Naive thymus-derived CD8-positive, alpha-beta T cell (primary cell): ENCODE data around the gene NWD2. TPM values are rescaled to one million over a fixed set of nuclear protein-coding genes. Genes with fewer than 3 reads are reported as not detected.
"Not testable (repeated sequence)": the region's sequence is repeated elsewhere in the genome, so short reads cannot be mapped to it uniquely, and the experiment has no call there.

Source experiments
- ATAC-seq, 2 donors: fragments of 150-1000 bp; cut with Tn5 transposase in 1 of 2; sonication (Bioruptor Pico), chemical (Tn5 transposase) in 1 of 2; 1 replicate in 1 of 2; 2 replicates in 1 of 2; pipeline ENCODE4 v1.10.0; 2021; ENCODE audit warnings: mild to moderate bottlenecking in 2 of 2, moderate library complexity in 2 of 2
- POLR2A ChIA-PET: fragments of 350-600 bp; sonication (Branson Sonifier 250); formaldehyde crosslinking; loops from one replicate; lab custom pipeline; 2021; ENCODE audit warnings: antibody characterized with exemption; lab: Charles Lee
- DNase-seq, 10 donors: peaks; one replicate each; pipeline versions ENCODE4 v3.0.0 to v3.0.0-alpha.2; 2020 to 2022
- H3K27ac Mint-ChIP-seq, 10 donors: one replicate each; pipeline ENCODE4 v1.8.0; 2020 to 2022; ENCODE audit warnings: mild to moderate bottlenecking in 10 of 10, mixed read lengths in 10 of 10, moderate library complexity in 4 of 10, inconsistent platforms in 1 of 10
- H3K27me3 Mint-ChIP-seq, 5 donors: one replicate each; pipeline ENCODE4 v1.8.0; 2021 to 2022; ENCODE audit warnings: mixed read lengths in 5 of 5
- H3K36me3 Mint-ChIP-seq, 3 donors: one replicate each; pipeline ENCODE4 v1.8.0; 2020 to 2022; ENCODE audit warnings: mixed read lengths in 3 of 3, mild to moderate bottlenecking in 2 of 3, inconsistent platforms in 1 of 3
- H3K4me1 Mint-ChIP-seq, 4 donors: one replicate each; pipeline ENCODE4 v1.8.0; 2021 to 2022; ENCODE audit warnings: mixed read lengths in 4 of 4
- H3K4me3 Mint-ChIP-seq, 10 donors: one replicate each; pipeline ENCODE4 v1.8.0; 2020 to 2022; ENCODE audit warnings: mild to moderate bottlenecking in 10 of 10, mixed read lengths in 10 of 10, moderate library complexity in 6 of 10, inconsistent platforms in 1 of 10
- H3K9me3 Mint-ChIP-seq, 9 donors: one replicate each; pipeline ENCODE4 v1.8.0; 2020 to 2022; ENCODE audit warnings: mixed read lengths in 9 of 9, mild to moderate bottlenecking in 3 of 9, inconsistent platforms in 1 of 9, moderate library complexity in 1 of 9
- polyA plus RNA-seq, 3 donors: library from polyadenylated mRNA; unstranded; fragments of 300-500 nt; fragmentation: Illumina TruSeq; gene quantifications; one replicate each; pipeline ENCODE4 v1.2.3, GENCODE V29; 2021
- total RNA-seq, 8 experiments: library from RNA in 2 of 8; stranded (reverse) in 2 of 8; gene quantifications; one replicate each; pipeline ENCODE4 v1.2.3 and lab custom pipeline; 2021 to 2026

NWD2 gene
- total and polyA plus RNA-seq, 5 experiments from 2014 or later, result not detected

- H3K27me3 Mint-ChIP-seq, result peaks cover 5 to 32% (median 10%) of the 10 kb centered on the region in 5 donors
- H3K4me1 Mint-ChIP-seq, result not testable (repeated sequence)
Observed at GRCh38 chr4:37413612-37414011, 169.1 kb downstream of the NWD2 start.

GRCh38 chr4:37415845-37416369, 171.4 kb downstream of the NWD2 start:
- no peaks in the 10 kb centered on the region for H3K36me3 Mint-ChIP-seq
- no peaks in the 10 kb centered on the region for H3K4me1 Mint-ChIP-seq
- no peak overlapping the region for H3K4me3 Mint-ChIP-seq
- peaks cover 0 to 9% (median 3%) of the 10 kb centered on the region in 5 donors for H3K27me3 Mint-ChIP-seq
- POLR2A ChIA-PET, result no interaction called here
- no peak for DNase-seq
- no peak overlapping the region for H3K27ac Mint-ChIP-seq
- no peak for ATAC-seq
- peaks cover 0 to 22% (median 0%) of the 10 kb centered on the region in 9 donors for H3K9me3 Mint-ChIP-seq

More at GRCh38 chr4:37413612-37414011, 169.1 kb downstream of the NWD2 start:
- H3K4me3 Mint-ChIP-seq, ATAC-seq, H3K27ac Mint-ChIP-seq, H3K36me3 Mint-ChIP-seq, DNase-seq, POLR2A ChIA-PET: not testable (repeated sequence)
- peaks cover 0 to 14% (median 0%) of the 10 kb centered on the region in 9 donors for H3K9me3 Mint-ChIP-seq

- H3K9me3 Mint-ChIP-seq, result peaks cover 0 to 9% (median 0%) of the 10 kb centered on the region in 9 donors
- H3K27me3 Mint-ChIP-seq, result peaks cover 5 to 19% (median 12%) of the 10 kb centered on the region in 5 donors
- DNase-seq, result no peak
- no peaks in the 10 kb centered on the region for H3K4me1 Mint-ChIP-seq
- POLR2A ChIA-PET, result no interaction called here
- H3K27ac Mint-ChIP-seq, result no peak overlapping the region
- H3K4me3 Mint-ChIP-seq, result no peak overlapping the region
- no peaks in the 10 kb centered on the region for H3K36me3 Mint-ChIP-seq
- ATAC-seq, result no peak
Observed at GRCh38 chr4:37421614-37422013, 177.1 kb downstream of the NWD2 start.

DNA sequence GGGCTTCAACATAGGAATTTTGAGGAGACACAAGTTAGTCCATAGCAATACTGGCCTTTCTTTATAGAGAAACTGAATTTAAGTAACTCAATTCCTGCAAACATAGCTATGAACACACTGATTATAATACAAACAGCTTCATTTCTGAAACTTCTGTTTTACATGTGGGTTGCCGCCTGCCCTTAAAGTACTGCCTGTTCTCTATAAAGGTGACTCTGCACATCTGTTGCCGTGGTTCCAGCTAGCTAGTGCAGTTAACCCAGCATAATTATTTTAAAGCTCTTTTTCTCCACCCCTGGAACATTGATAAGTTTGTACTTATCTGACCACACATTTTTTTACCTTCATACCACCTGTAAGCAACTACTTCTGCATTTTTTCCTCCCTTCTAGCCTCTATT, 177.6 kb downstream of the NWD2 start:
- POLR2A ChIA-PET, result no interaction called here
- no peak for ATAC-seq
- H3K4me1 Mint-ChIP-seq, result no peaks in the 10 kb centered on the region
- H3K4me3 Mint-ChIP-seq, result no peak overlapping the region
- no peaks in the 10 kb centered on the region for H3K36me3 Mint-ChIP-seq
- H3K27ac Mint-ChIP-seq, result no peak overlapping the region
- no peak for DNase-seq
- peaks cover 8 to 24% (median 15%) of the 10 kb centered on the region in 5 donors for H3K27me3 Mint-ChIP-seq
- H3K9me3 Mint-ChIP-seq, result peaks cover 0 to 9% (median 0%) of the 10 kb centered on the region in 9 donors

- H3K27ac Mint-ChIP-seq, result no peak overlapping the region
- no peaks in the 10 kb centered on the region for H3K36me3 Mint-ChIP-seq
- H3K9me3 Mint-ChIP-seq, result peaks cover 0 to 9% (median 0%) of the 10 kb centered on the region in 9 donors
- DNase-seq (no peak), ATAC-seq (no peak)
- H3K4me1 Mint-ChIP-seq, result no peaks in the 10 kb centered on the region
- POLR2A ChIA-PET, result no interaction called here
- H3K4me3 Mint-ChIP-seq, result no peak overlapping the region
- peaks cover 10 to 29% (median 16%) of the 10 kb centered on the region in 5 donors for H3K27me3 Mint-ChIP-seq
Observed at GRCh38 chr4:37422638-37423037, 178.1 kb downstream of the NWD2 start.

- Mint-ChIP-seq H3K27me3 (peaks cover 10 to 35% (median 16%) of the 10 kb centered on the region in 5 donors), H3K4me1 (no peaks in the 10 kb centered on the region), H3K27ac (no peak overlapping the region), H3K36me3 (no peaks in the 10 kb centered on the region), H3K4me3 (no peak overlapping the region), H3K9me3 (peaks cover 0 to 9% (median 0%) of the 10 kb centered on the region in 9 donors)
- no peak for DNase-seq
- POLR2A ChIA-PET, result no interaction called here
- ATAC-seq, result no peak
Observed at GRCh38 chr4:37423310-37423709, 178.8 kb downstream of the NWD2 start.

GRCh38 chr4:37424753-37425152, 180.2 kb downstream of the NWD2 start:
- H3K27me3 Mint-ChIP-seq, result peaks cover 10 to 35% (median 16%) of the 10 kb centered on the region in 5 donors
- POLR2A ChIA-PET, result no interaction called here
- no peak for ATAC-seq
- no peak overlapping the region for H3K4me3 Mint-ChIP-seq
- H3K36me3 Mint-ChIP-seq, result no peaks in the 10 kb centered on the region
- no peaks in the 10 kb centered on the region for H3K4me1 Mint-ChIP-seq
- peaks cover 0 to 2% (median 0%) of the 10 kb centered on the region in 9 donors for H3K9me3 Mint-ChIP-seq
- H3K27ac Mint-ChIP-seq, result no peak overlapping the region
- DNase-seq, result no peak

- POLR2A ChIA-PET, result no interaction called here
- Mint-ChIP-seq H3K4me3 (no peak overlapping the region), H3K27me3 (peaks cover 11 to 35% (median 16%) of the 10 kb centered on the region in 5 donors), H3K4me1 (no peaks in the 10 kb centered on the region), H3K9me3 (peaks cover 0 to 2% (median 0%) of the 10 kb centered on the region in 9 donors), H3K27ac (no peak overlapping the region), H3K36me3 (no peaks in the 10 kb centered on the region)
- ATAC-seq (no peak), DNase-seq (no peak)
Observed at GRCh38 chr4:37425857-37426256, 181.3 kb downstream of the NWD2 start.

- H3K27me3 Mint-ChIP-seq, result peaks cover 16 to 41% (median 18%) of the 10 kb centered on the region in 5 donors
Observed at GRCh38 chr4:37427193-37427592, 182.7 kb downstream of the NWD2 start.

DNA sequence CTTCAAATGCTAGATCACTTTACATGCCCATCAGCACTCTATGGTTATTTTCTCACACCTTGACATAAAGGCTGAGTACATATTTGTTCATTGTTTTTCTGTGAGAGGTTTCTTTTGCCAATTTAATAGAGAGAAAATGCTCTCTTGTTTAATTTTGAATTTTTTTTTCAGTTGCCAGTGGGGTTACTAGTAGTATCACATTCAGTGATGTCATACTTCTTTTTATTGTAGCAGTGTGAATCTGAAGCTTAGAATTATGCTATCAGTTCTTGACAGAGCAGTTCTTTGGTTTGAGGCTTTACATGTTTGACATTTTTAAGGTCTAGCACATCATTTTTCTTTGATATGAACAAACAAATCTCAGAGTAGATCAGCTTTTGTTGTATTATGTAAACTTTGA, 185.4 kb downstream of the NWD2 start:
- Mint-ChIP-seq H3K36me3 (no peaks in the 10 kb centered on the region), H3K9me3 (no peaks in the 10 kb centered on the region), H3K4me3 (no peak overlapping the region), H3K27me3 (peaks cover 14 to 49% (median 19%) of the 10 kb centered on the region in 5 donors), H3K4me1 (no peaks in the 10 kb centered on the region), H3K27ac (no peak overlapping the region)
- POLR2A ChIA-PET, result no interaction called here
- ATAC-seq (no peak), DNase-seq (no peak)

More at GRCh38 chr4:37427193-37427592, 182.7 kb downstream of the NWD2 start:
- ATAC-seq (no peak), DNase-seq (no peak)
- no peaks in the 10 kb centered on the region for H3K36me3 Mint-ChIP-seq
- H3K27ac Mint-ChIP-seq, result no peak overlapping the region
- no peaks in the 10 kb centered on the region for H3K4me1 Mint-ChIP-seq
- peaks cover 0 to 2% (median 0%) of the 10 kb centered on the region in 9 donors for H3K9me3 Mint-ChIP-seq
- POLR2A ChIA-PET, result no interaction called here
- H3K4me3 Mint-ChIP-seq, result no peak overlapping the region

DNA sequence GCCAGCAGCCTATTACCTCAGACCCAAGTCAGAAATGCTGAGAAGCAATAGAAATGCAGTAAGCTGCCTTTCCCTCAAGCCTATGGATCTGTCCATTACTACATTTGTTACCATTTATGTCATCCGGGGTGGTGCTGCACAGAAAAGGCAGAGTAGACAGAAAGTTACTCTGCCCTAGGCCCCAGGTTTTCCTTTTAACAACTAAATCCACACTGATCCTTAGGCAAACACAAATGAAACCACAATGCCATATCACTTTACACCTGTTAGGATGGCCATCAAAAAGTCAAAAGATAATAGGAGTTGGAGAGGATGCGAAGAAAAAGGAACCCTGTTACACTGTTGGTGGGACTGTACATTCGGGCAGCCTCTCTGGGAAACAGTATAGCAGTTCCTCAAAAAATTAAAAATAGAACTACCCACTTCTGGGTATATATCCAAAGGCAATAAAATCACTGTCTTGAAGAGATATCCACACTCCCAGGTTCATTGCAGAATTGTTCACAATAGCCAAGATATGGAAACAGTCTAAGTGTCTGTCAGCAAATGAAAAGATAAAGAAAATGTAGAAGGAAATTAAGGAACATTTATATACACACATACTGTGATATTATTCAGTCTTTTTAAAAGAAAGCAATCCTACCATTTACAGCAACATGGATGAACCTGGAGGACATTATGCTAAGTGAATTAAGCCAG, 186.3 kb downstream of the NWD2 start:
- Mint-ChIP-seq H3K9me3 (no peaks in the 10 kb centered on the region), H3K4me1 (no peaks in the 10 kb centered on the region), H3K27me3 (peaks cover 13 to 51% (median 17%) of the 10 kb centered on the region in 5 donors), H3K27ac (no peak overlapping the region), H3K4me3 (no peak overlapping the region), H3K36me3 (no peaks in the 10 kb centered on the region)
- DNase-seq, result no peak
- no peak for ATAC-seq
- POLR2A ChIA-PET, result no interaction called here

- no peaks in the 10 kb centered on the region for H3K9me3 Mint-ChIP-seq
- no peaks in the 10 kb centered on the region for H3K4me1 Mint-ChIP-seq
- DNase-seq (no peak), ATAC-seq (no peak)
- POLR2A ChIA-PET, result no interaction called here
- H3K4me3 Mint-ChIP-seq, result no peak overlapping the region
- H3K36me3 Mint-ChIP-seq, result no peaks in the 10 kb centered on the region
- peaks cover 13 to 46% (median 15%) of the 10 kb centered on the region in 5 donors for H3K27me3 Mint-ChIP-seq
- no peak overlapping the region for H3K27ac Mint-ChIP-seq
Observed at GRCh38 chr4:37431417-37431743, 186.8 kb downstream of the NWD2 start.

DNA sequence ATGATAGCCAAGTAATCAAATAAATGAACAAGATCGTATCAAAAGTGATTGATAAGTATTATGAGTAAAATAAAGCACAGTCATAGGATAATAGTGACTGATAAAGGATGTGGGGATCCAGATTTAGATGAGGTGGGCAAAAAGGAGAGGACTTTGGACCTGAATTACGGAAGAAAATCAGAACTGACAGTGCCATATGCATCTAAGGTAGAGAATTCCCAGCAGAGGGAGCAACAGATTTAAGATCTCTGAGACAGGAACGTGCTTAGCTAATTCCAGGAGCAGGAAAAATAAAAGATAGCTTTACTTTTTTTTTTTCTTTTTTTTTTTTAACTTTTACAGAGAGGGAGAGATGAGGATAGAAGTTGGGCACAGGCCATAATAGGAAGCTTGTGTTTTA, 189.9 kb downstream of the NWD2 start:
- Mint-ChIP-seq H3K4me3 (no peak overlapping the region), H3K36me3 (no peaks in the 10 kb centered on the region), H3K4me1 (no peaks in the 10 kb centered on the region), H3K9me3 (no peaks in the 10 kb centered on the region), H3K27ac (no peak overlapping the region), H3K27me3 (peaks cover 8 to 27% (median 13%) of the 10 kb centered on the region in 5 donors)
- ATAC-seq (no peak), DNase-seq (no peak)
- POLR2A ChIA-PET, result no interaction called here
